ENCODE results near the gene MED10.
"Not testable (repeated sequence)": the region's sequence is repeated elsewhere in the genome, so short reads cannot be mapped to it uniquely, and the experiment has no call there.

Gene MED10

DNA sequence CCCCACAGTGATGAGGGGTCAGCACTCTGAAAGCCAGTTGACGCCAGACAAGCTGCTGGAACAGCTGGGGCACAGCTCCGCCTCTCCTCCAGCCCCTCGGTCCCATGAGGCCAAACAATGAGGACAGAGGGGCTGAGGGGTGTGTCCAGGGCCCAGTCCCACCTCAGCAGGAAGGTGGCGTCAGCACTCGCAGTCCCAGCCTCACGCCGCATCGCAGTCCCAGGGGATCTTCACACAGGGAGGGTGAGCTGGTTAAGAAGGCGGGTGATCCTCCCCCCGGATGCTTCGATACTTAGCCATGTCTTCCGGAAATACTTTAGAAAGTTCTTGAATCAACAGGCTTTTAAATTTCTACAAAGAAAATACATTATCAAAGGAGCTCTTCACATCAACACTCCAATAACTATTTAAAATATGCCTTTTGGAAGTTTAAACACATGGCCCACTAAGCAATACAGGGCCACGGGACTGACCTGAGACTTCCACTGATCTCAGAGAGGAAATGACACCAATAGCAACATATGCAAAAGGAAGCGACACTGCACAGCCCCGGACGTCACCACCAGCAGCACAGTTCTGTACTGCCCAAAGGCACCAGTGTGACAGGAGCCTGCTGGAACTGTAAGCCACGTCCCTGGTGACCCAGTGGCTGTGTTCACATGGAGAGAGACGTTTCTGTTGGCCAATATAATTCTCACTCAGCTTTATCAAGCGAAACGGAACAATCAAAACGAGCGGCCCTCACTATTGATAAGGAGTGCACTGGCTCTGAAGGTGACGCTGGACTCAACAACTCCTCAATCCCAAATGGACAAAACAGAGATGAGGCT lies 5.9 kb downstream of the MED10 start:
- TF ChIP-seq, protein P1, sequence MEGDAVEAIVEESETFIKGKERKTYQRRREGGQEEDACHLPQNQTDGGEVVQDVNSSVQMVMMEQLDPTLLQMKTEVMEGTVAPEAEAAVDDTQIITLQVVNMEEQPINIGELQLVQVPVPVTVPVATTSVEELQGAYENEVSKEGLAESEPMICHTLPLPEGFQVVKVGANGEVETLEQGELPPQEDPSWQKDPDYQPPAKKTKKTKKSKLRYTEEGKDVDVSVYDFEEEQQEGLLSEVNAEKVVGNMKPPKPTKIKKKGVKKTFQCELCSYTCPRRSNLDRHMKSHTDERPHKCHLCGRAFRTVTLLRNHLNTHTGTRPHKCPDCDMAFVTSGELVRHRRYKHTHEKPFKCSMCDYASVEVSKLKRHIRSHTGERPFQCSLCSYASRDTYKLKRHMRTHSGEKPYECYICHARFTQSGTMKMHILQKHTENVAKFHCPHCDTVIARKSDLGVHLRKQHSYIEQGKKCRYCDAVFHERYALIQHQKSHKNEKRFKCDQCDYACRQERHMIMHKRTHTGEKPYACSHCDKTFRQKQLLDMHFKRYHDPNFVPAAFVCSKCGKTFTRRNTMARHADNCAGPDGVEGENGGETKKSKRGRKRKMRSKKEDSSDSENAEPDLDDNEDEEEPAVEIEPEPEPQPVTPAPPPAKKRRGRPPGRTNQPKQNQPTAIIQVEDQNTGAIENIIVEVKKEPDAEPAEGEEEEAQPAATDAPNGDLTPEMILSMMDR (IDR thresholded peaks at IDR 0.05; ENCODE audit: low read depth, low read length, missing control alignments) = no peak
- no peak overlapping the region for H3K4me3 ChIP-seq (ENCODE audit: low read depth, low read length)
- DNase-seq (ENCODE audit: low read depth) = no peak
- in situ Hi-C loops (cut with HindIII; ENCODE audit: low sequenced_read_pairs) = no loop called here

DNA sequence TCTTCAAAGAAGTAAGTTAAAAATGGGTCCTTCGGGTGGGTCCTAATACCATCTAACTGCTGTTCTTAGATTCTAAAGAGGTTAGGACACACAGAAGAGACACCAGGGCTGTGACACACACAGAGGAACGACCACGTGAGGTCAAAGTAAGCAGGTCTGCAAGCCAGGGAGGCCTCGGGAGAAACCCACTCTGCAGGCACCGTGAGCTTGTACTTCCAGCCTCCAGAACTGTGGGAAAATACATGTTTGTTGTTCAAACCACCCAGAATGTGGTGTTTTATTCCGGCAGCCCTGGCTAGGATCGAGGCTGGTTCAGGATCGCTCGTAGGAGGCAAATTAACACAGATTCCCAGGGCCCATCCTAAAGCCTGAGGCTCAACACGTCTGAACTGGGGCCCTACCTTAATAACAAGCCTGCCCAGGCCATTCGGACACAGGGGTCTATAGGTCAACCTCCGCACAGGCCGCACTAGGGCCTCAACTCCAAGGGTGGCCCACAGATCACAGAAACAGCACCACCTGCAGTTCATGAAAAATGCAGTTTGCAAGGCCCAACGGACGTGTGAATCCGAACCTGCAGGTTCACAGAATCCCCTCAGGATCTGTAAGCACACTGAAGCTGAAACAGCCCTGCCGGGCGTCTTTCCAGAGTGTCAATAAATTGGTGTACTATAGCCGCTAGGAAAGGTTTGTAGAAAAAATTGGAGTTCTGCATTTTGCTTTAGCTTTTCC lies 7.1 kb downstream of the MED10 start:
- DNase-seq (ENCODE audit: low read depth) = no peak
- in situ Hi-C loops (cut with HindIII; ENCODE audit: low sequenced_read_pairs) = no loop called here
- H3K4me3 ChIP-seq (ENCODE audit: low read depth, low read length) = no peak overlapping the region
- TF ChIP-seq, protein P1 (IDR thresholded peaks at IDR 0.05; ENCODE audit: low read depth, low read length, missing control alignments) = no peak

DNA sequence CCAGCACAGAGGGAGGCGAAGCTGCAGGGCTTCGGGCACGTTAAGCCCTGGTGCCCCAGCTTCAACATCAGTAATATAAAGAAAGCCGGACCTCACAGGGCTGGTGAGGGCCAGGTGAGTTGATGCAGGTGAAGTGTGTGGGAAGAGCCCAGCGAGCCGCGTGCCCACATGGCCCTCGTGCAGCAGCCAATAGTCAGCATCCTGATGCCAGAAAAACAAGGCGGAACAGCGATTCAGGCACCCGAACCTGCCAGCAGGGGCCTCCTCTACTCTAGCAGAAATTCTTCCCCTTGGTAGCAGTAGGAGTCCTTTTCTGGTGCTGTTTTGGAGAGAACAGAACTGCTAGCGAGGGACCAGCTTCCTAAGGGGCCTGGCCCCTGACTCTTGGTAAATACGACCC lies 7.8 kb downstream of the MED10 start:
- TF ChIP-seq, protein P1 (IDR thresholded peaks at IDR 0.05; ENCODE audit: low read depth, low read length, missing control alignments) = peak; percentile 2
- in situ Hi-C loops (cut with HindIII; ENCODE audit: low sequenced_read_pairs) = no loop called here
- DNase-seq (ENCODE audit: low read depth) = no peak
- H3K4me3 ChIP-seq (ENCODE audit: low read depth, low read length) = no peak overlapping the region

DNA sequence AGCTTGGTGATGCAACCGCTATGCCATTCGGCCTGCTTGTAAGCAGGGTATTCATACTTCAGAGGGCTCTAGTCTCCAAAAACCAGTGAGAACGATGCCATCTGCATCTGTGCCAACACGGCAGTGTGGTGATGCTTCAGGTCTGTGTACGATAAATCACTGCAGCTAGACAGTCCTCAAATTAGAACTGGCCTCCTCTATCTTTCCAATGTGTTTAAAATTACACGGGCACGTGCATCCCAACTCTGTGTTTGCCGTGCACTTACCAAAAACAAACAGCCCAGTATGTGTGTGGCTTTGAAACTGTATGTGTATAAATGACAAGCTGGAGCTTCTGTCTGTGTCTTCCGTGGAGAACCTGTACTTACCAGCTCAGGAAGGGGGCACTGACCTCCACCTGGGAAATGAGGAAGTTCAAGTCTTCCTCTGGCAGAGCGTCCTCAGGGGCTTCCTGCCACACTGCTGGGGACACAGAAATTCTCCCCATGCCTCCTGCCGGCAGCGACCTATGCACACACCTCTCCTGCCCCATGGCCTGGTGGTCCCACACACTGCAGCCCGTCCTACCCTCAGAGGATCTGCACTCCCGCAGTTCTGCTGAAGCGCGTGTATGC lies 12.3 kb downstream of the MED10 start:
- in situ Hi-C loops (cut with HindIII; ENCODE audit: low sequenced_read_pairs) = no loop called here
- H3K4me3 ChIP-seq (ENCODE audit: low read depth, low read length) = no peak overlapping the region
- TF ChIP-seq, protein P1 (IDR thresholded peaks at IDR 0.05; ENCODE audit: low read depth, low read length, missing control alignments) = no peak
- DNase-seq (ENCODE audit: low read depth) = no peak

DNA sequence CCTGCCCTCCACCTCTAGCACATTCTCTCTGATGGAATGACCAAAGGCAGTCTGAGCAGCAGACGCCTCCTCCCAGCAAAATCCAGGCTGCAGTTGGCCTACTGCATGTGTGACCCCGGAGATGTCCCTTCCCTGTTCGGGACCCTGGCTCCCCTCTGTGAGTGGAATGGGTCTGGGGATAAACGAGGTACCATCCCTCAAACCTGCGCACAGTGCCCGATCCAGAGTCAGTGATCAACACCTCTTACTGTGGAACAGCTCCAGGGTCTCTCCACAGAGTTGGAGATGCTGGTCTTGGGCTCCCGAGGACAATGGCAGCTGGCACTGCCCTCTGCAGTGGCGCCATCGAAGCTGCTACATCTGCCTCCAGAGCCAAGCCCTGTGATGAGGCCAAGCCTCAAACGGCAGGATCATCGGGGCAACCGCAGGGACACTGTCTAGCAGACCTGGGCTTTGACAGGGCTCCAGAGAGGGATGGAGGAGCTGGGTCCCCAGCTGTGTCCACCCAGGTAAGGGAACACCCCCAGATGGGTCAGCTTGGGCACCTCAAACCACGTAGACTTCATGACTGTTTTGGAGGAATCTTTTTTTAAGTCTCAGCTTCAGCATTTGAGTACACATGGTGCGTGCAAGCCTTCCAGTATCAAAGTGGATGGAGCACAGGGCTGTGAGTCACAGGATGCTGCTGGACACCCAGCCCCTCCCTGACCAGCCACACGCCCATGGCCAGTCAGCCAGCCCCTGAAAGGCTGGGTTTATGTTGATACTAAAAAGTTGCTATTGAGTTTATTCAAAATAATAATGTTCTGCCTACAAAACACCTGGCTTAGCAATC lies 13.0 kb downstream of the MED10 start:
- in situ Hi-C loops (cut with HindIII; ENCODE audit: low sequenced_read_pairs) = no loop called here
- no peak overlapping the region for H3K4me3 ChIP-seq (ENCODE audit: low read depth, low read length)
- TF ChIP-seq, protein P1 (IDR thresholded peaks at IDR 0.05; ENCODE audit: low read depth, low read length, missing control alignments) = no peak
- no peak for DNase-seq (ENCODE audit: low read depth)

DNA sequence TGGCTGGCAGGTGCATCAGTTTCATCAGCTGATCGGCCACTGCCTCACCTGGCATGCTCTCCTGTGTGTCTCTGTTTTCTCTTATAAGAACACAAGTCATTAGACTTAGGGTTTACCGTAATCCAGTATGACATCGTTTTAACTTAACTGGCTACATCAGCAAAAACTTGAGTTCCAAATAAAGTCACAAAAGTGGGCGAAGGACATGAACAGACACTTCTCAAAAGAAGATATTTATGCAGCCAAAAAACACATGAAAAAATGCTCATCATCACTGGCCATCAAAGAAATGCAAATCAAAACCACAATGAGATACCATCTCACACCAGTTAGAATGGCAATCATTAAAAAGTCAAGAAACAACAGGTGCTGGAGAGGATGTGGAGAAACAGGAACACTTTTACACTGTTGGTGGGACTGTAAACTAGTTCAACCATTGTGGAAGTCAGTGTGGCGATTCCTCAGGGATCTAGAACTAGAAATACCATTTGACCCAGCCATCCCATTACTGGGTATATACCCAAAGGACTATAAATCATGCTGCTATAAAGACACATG lies 14.8 kb downstream of the MED10 start:
- in situ Hi-C loops (cut with HindIII; ENCODE audit: low sequenced_read_pairs); H3K4me3 ChIP-seq (ENCODE audit: low read depth, low read length); DNase-seq (ENCODE audit: low read depth): not testable (repeated sequence)

Data from astrocyte of the cerebellum (primary cell).